ENCODE results near the gene TMEM108. TPM values are rescaled to one million over a fixed set of nuclear protein-coding genes. Genes with fewer than 3 reads are reported as not detected.

TMEM108 gene
- polyA plus RNA-seq, 3 donors, result not detected

DNA sequence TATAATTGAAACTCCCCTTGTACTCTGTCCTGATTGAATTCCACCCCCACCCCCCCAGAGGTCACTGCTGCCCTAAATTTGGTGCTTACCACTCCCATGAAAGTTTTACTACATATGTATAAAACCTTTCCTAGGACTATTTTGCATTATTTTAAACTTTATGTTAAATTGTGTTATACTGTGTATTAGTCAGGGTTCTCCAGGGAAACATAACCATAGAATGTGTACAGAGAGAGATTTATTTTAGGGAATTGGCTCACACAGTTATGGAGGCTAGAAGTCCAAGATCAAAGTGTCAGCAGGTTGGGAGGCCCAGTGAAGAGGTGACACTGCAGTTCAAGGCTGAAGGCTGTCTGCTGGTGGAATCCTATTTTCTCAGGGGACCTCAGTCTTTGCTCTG lies 390.9 kb downstream of the TMEM108 start:
- peaks cover 0 to 1% (median 0%) of the 10 kb centered on the region in 7 donors for H3K9me3 Mint-ChIP-seq
- no peak for DNase-seq
- no peak overlapping the region for H3K27ac Mint-ChIP-seq
- H3K4me1 ChIP-seq (ENCODE audit: control insufficient read depth in 1 of 2, insufficient read depth in 2 of 2, low read length in 2 of 2), result no peaks in the 10 kb centered on the region
- no peak overlapping the region for H3K4me3 Mint-ChIP-seq
- H3K9me3 ChIP-seq (replicated peaks in 1 of 2; ENCODE audit: control insufficient read depth in 1 of 2, insufficient read depth in 1 of 2, low read length in 2 of 2), result no peaks in the 10 kb centered on the region
- no peaks in the 10 kb centered on the region for H3K27me3 ChIP-seq (ENCODE audit: control insufficient read depth in 2 of 2, insufficient read depth in 2 of 2, low read length in 2 of 2)
- no peaks in the 10 kb centered on the region for H3K36me3 Mint-ChIP-seq
- no peaks in the 10 kb centered on the region for H4K20me1 ChIP-seq (ENCODE audit: insufficient read depth, low read length)
- H3K9ac ChIP-seq (ENCODE audit: insufficient read depth, low read length, poor library complexity, severe bottlenecking), result no peak overlapping the region
- no peak overlapping the region for H3K27ac ChIP-seq (ENCODE audit: low read depth in 1 of 2, low read length in 2 of 2)
- H3K27me3 Mint-ChIP-seq (ENCODE audit: low read depth in 3 of 3), result peaks cover 0 to 4% (median 2%) of the 10 kb centered on the region in 3 donors
- TF ChIP-seq, protein P1, sequence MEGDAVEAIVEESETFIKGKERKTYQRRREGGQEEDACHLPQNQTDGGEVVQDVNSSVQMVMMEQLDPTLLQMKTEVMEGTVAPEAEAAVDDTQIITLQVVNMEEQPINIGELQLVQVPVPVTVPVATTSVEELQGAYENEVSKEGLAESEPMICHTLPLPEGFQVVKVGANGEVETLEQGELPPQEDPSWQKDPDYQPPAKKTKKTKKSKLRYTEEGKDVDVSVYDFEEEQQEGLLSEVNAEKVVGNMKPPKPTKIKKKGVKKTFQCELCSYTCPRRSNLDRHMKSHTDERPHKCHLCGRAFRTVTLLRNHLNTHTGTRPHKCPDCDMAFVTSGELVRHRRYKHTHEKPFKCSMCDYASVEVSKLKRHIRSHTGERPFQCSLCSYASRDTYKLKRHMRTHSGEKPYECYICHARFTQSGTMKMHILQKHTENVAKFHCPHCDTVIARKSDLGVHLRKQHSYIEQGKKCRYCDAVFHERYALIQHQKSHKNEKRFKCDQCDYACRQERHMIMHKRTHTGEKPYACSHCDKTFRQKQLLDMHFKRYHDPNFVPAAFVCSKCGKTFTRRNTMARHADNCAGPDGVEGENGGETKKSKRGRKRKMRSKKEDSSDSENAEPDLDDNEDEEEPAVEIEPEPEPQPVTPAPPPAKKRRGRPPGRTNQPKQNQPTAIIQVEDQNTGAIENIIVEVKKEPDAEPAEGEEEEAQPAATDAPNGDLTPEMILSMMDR (IDR thresholded peaks at IDR 0.05), result no peak
- no peak overlapping the region for H3K4me3 ChIP-seq (replicated peaks in 1 of 3; ENCODE audit: low read depth in 2 of 3, low read length in 3 of 3)
- intact Hi-C loops (cut with micrococcal nuclease), result no loop called here
- no peak overlapping the region for H3K4me2 ChIP-seq (replicated peaks; ENCODE audit: extremely low read depth, low read length, poor library complexity, severe bottlenecking)
- H3K4me1 Mint-ChIP-seq, result no peaks in the 10 kb centered on the region
- H2AFZ ChIP-seq (ENCODE audit: insufficient read depth, low read depth, low read length, poor library complexity, severe bottlenecking), result no peak overlapping the region
- no peaks in the 10 kb centered on the region for H3K36me3 ChIP-seq (replicated peaks in 1 of 2; ENCODE audit: control insufficient read depth in 1 of 2, insufficient read depth in 2 of 2, low read length in 2 of 2)
- H3K79me2 ChIP-seq (ENCODE audit: insufficient read depth, low read length), result no peaks in the 10 kb centered on the region

DNA sequence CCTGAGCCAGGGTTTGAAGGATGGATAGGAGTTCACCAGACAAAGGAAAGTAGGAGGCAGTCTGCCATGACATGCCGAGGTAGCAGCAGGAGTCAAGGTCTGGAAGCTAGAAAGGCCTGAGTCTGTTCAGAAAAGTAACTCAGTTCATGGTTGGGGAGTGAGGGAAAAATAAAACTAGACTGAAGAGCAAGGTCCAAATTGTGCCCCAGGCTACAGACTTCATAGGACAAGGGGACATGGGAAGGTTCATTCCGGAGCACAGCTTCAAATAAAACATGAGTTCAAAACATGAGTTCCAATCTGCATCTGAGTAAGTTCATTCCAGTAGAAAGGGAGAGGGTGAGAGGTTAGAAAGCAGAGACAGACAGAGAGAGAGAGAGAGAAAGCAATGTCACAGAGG lies 401.4 kb downstream of the TMEM108 start:
- Histone ChIP-seq H3K4me3 (replicated peaks in 1 of 3; ENCODE audit: low read depth in 2 of 3, low read length in 3 of 3) (no peak overlapping the region), H3K27me3 (ENCODE audit: control insufficient read depth in 2 of 2, insufficient read depth in 2 of 2, low read length in 2 of 2) (no peaks in the 10 kb centered on the region), H3K9me3 (replicated peaks in 1 of 2; ENCODE audit: control insufficient read depth in 1 of 2, insufficient read depth in 1 of 2, low read length in 2 of 2) (peaks cover 0 to 10% of the 10 kb centered on the region in 2 donors), H3K4me1 (ENCODE audit: control insufficient read depth in 1 of 2, insufficient read depth in 2 of 2, low read length in 2 of 2) (peaks cover 0 to 6% of the 10 kb centered on the region in 2 donors), H3K79me2 (ENCODE audit: insufficient read depth, low read length) (no peaks in the 10 kb centered on the region), H3K36me3 (replicated peaks in 1 of 2; ENCODE audit: control insufficient read depth in 1 of 2, insufficient read depth in 2 of 2, low read length in 2 of 2) (no peaks in the 10 kb centered on the region), H3K9ac (ENCODE audit: insufficient read depth, low read length, poor library complexity, severe bottlenecking) (no peak overlapping the region), H4K20me1 (ENCODE audit: insufficient read depth, low read length) (no peaks in the 10 kb centered on the region), H2AFZ (ENCODE audit: insufficient read depth, low read depth, low read length, poor library complexity, severe bottlenecking) (no peak overlapping the region), H3K4me2 (replicated peaks; ENCODE audit: extremely low read depth, low read length, poor library complexity, severe bottlenecking) (no peak overlapping the region), H3K27ac (ENCODE audit: low read depth in 1 of 2, low read length in 2 of 2) (no peak overlapping the region)
- TF ChIP-seq, protein P1 (IDR thresholded peaks at IDR 0.05), result no peak
- Mint-ChIP-seq H3K27ac (no peak overlapping the region), H3K4me1 (peaks cover 22% of the 10 kb centered on the region), H3K36me3 (no peaks in the 10 kb centered on the region), H3K4me3 (no peak overlapping the region), H3K27me3 (ENCODE audit: low read depth in 3 of 3) (peaks cover 0 to 3% (median 0%) of the 10 kb centered on the region in 3 donors), H3K9me3 (peaks cover 0 to 13% (median 8%) of the 10 kb centered on the region in 7 donors)
- 100% methylated on average over 2 of the region's 2 CpGs for WGBS (ENCODE audit: insufficient coverage)
- DNase-seq, result no peak
- intact Hi-C loops (cut with micrococcal nuclease), result no loop called here

All from CD14-positive monocyte (primary cell).